ENCODE measurements around the gene JAKMIP2.
"Not testable (repeated sequence)": the region's sequence is repeated elsewhere in the genome, so short reads cannot be mapped to it uniquely, and the experiment has no call there.

The JAKMIP2 gene

GRCh38 chr5:147586221-147586620 lies 196.3 kb downstream of the JAKMIP2 start:
- DNase-seq, result no peak

GRCh38 chr5:147582272-147582671 lies 200.3 kb downstream of the JAKMIP2 start:
- DNase-seq, result not testable (repeated sequence)

- DNase-seq, result not testable (repeated sequence)
These were observed 202.1 kb downstream of the JAKMIP2 start for GRCh38 chr5:147580418-147580817.

GRCh38 chr5:147578228-147579024 lies 204.1 kb downstream of the JAKMIP2 start:
- no peak for DNase-seq

GRCh38 chr5:147576646-147577535 lies 205.6 kb downstream of the JAKMIP2 start:
- DNase-seq, result no peak

GRCh38 chr5:147575598-147575997 lies 206.9 kb downstream of the JAKMIP2 start:
- DNase-seq, result no peak

- DNase-seq, result no peak
These were observed 209.3 kb downstream of the JAKMIP2 start for GRCh38 chr5:147573211-147573610.

- DNase-seq, result no peak
These were observed 213.7 kb downstream of the JAKMIP2 start for GRCh38 chr5:147568710-147569406.

GRCh38 chr5:147567917-147568598 lies 214.5 kb downstream of the JAKMIP2 start:
- no peak for DNase-seq

GRCh38 chr5:147565524-147565923 lies 217.0 kb downstream of the JAKMIP2 start:
- DNase-seq, result no peak

GRCh38 chr5:147564124-147564486 lies 218.4 kb downstream of the JAKMIP2 start:
- DNase-seq, result no peak

- DNase-seq, result no peak
These were observed 218.9 kb downstream of the JAKMIP2 start for GRCh38 chr5:147563466-147564123.

GRCh38 chr5:147561435-147561834 lies 221.1 kb downstream of the JAKMIP2 start:
- no peak for DNase-seq

GRCh38 chr5:147560718-147561331 lies 221.7 kb downstream of the JAKMIP2 start:
- no peak for DNase-seq

GRCh38 chr5:147559749-147560148 lies 222.8 kb downstream of the JAKMIP2 start:
- no peak for DNase-seq

GRCh38 chr5:147558826-147559225 lies 223.7 kb downstream of the JAKMIP2 start:
- DNase-seq, result no peak

GRCh38 chr5:147557876-147558745 lies 224.4 kb downstream of the JAKMIP2 start:
- DNase-seq, result no peak

- no peak for DNase-seq
These were observed 227.4 kb downstream of the JAKMIP2 start for GRCh38 chr5:147555176-147555575.

- DNase-seq, result no peak
These were observed 228.2 kb downstream of the JAKMIP2 start for GRCh38 chr5:147554261-147554817.

GRCh38 chr5:147553817-147554216 lies 228.7 kb downstream of the JAKMIP2 start:
- DNase-seq, result not testable (repeated sequence)

Measured in 8988T (cell line).